SU-DHL-6 (cell line): Measurements from ENCODE around the gene PER3.

ENCODE experiments used
- H2AFZ ChIP-seq: fragments of 200-600 bp; sonication (generic); 2 replicates; pipeline ENCODE4 v1.6.1; 2014; ENCODE audit warnings: low read depth, mild to moderate bottlenecking, moderate library complexity, mixed read lengths, antibody characterized with exemption, low read length; ENCODE audit not compliant: severe bottlenecking
- H3F3A ChIP-seq: fragments of 200-600 bp; shearing (Covaris generic); 2 replicates; pipeline ENCODE4 v1.6.0; 2016; ENCODE audit warnings: antibody characterized with exemption, mild to moderate bottlenecking; ENCODE audit not compliant: insufficient read depth
- H3K27ac ChIP-seq: fragments of 200-600 bp; sonication (generic); 2 replicates; pipeline ENCODE4 v1.5.1; 2016; ENCODE audit warnings: low read depth, mild to moderate bottlenecking, low read length, moderate library complexity, mixed read lengths
- H3K27me3 ChIP-seq: fragments of 200-600 bp; sonication (generic), shearing (Covaris generic); 2 replicates; pipeline ENCODE4 v1.6.0; 2014; ENCODE audit warnings: mild to moderate bottlenecking, low read length
- H3K36me3 ChIP-seq: fragments of 200-600 bp; sonication (generic); 2 replicates; pipeline ENCODE4 v1.6.1; 2014; ENCODE audit warnings: mild to moderate bottlenecking, low read length, mixed read lengths
- H3K4me2 ChIP-seq: fragments of 300-600, 200-600 bp; shearing (Covaris generic), sonication (generic); 2 replicates; pipeline ENCODE4 v1.6.0; 2014; ENCODE audit warnings: low read length, low read depth, mild to moderate bottlenecking; ENCODE audit not compliant: poor library complexity, severe bottlenecking
- H3K4me3 ChIP-seq: fragments of 200-600 bp; sonication (generic); 2 replicates; pipeline ENCODE4 v1.5.1; 2014; ENCODE audit warnings: antibody characterized with exemption, low read length, mild to moderate bottlenecking, mixed read lengths; ENCODE audit not compliant: insufficient read depth, poor library complexity, severe bottlenecking
- H3K79me2 ChIP-seq: fragments of 200-600 bp; sonication (generic); 2 replicates; pipeline ENCODE4 v1.6.1; 2014; ENCODE audit warnings: mild to moderate bottlenecking, low read length, moderate library complexity; ENCODE audit not compliant: insufficient read depth
- H3K9ac ChIP-seq: fragments of 200-600 bp; sonication (generic); 2 replicates; pipeline ENCODE4 v1.7.0; 2014; ENCODE audit warnings: mild to moderate bottlenecking, low read length
- H3K9me2 ChIP-seq: fragments of 200-600 bp; sonication (generic); replicated peaks from 2 replicates; pipeline ENCODE4 v1.6.1; 2014; ENCODE audit warnings: low read length; ENCODE audit not compliant: insufficient read depth
- H3K9me3 ChIP-seq: fragments of 200-600 bp; sonication (generic); 2 replicates; pipeline ENCODE4 v1.6.1; 2014; ENCODE audit warnings: low read length, mixed read lengths; ENCODE audit not compliant: insufficient read depth
- H4K20me1 ChIP-seq: fragments of 200-600 bp; sonication (generic); 2 replicates; pipeline ENCODE4 v1.6.1; 2014; ENCODE audit warnings: low read depth, mild to moderate bottlenecking, antibody characterized with exemption, low read length, moderate library complexity, mixed read lengths
- CTCF ChIP-seq: fragments of 200-600 bp; sonication (generic); IDR thresholded peaks from one replicate; pipeline ENCODE4 v1.5.1; 2017; ENCODE audit warnings: antibody characterized with exemption, mild to moderate bottlenecking, low read length, moderate library complexity; ENCODE audit not compliant: insufficient read depth, poor library complexity, severe bottlenecking
- EZH2phosphoT487 ChIP-seq: fragments of 200-600 bp; sonication (generic), shearing (Covaris generic); conservative IDR thresholded peaks from 2 replicates; pipeline ENCODE4 v1.6.1; 2018; ENCODE audit warnings: mild to moderate bottlenecking, antibody characterized with exemption, low read length, moderate library complexity, mixed read lengths

Gene PER3

GRCh38 chr1:7754234-7754633, 29.9 kb upstream of the PER3 start:
- Histone ChIP-seq H3K4me2 (no peak overlapping the region), H3K79me2 (no peaks in the 10 kb centered on the region), H3K27me3 (no peaks in the 10 kb centered on the region), H3K9me3 (no peaks in the 10 kb centered on the region), H3K4me3 (no peak overlapping the region), H3F3A (no peaks in the 10 kb centered on the region), H3K9me2 (no peaks in the 10 kb centered on the region), H4K20me1 (no peaks in the 10 kb centered on the region), H3K36me3 (no peaks in the 10 kb centered on the region), H2AFZ (no peak overlapping the region), H3K27ac (no peak overlapping the region), H3K9ac (no peak overlapping the region)
- TF ChIP-seq CTCF: no peak
- TF ChIP-seq EZH2phosphoT487: no peak

- TF ChIP-seq EZH2phosphoT487 (no peak), CTCF (peak; percentile 20)
- Histone ChIP-seq H3K36me3 (no peaks in the 10 kb centered on the region), H3K27ac (no peak overlapping the region), H2AFZ (no peak overlapping the region), H3K9me3 (no peaks in the 10 kb centered on the region), H3K27me3 (no peaks in the 10 kb centered on the region), H3K9me2 (no peaks in the 10 kb centered on the region), H3F3A (no peaks in the 10 kb centered on the region), H3K4me3 (no peak overlapping the region), H4K20me1 (no peaks in the 10 kb centered on the region), H3K4me2 (no peak overlapping the region), H3K79me2 (no peaks in the 10 kb centered on the region), H3K9ac (no peak overlapping the region)
These were observed 28.6 kb upstream of the PER3 start for GRCh38 chr1:7755448-7755847.

GRCh38 chr1:7760245-7760644, 23.8 kb upstream of the PER3 start:
- H2AFZ ChIP-seq: no peak overlapping the region
- no peak overlapping the region for H3K27ac ChIP-seq
- TF ChIP-seq CTCF: no peak
- no peak for TF ChIP-seq EZH2phosphoT487
- no peaks in the 10 kb centered on the region for H3K79me2 ChIP-seq
- no peaks in the 10 kb centered on the region for H3K27me3 ChIP-seq
- H3K9me2 ChIP-seq: no peaks in the 10 kb centered on the region
- H3K36me3 ChIP-seq: no peaks in the 10 kb centered on the region
- no peak overlapping the region for H3K4me2 ChIP-seq
- H3K9me3 ChIP-seq: no peaks in the 10 kb centered on the region
- no peak overlapping the region for H3K9ac ChIP-seq
- H4K20me1 ChIP-seq: no peaks in the 10 kb centered on the region
- no peaks in the 10 kb centered on the region for H3F3A ChIP-seq
- H3K4me3 ChIP-seq: no peak overlapping the region

- no peaks in the 10 kb centered on the region for H4K20me1 ChIP-seq
- TF ChIP-seq CTCF (no peak), EZH2phosphoT487 (no peak)
- no peaks in the 10 kb centered on the region for H3K9me3 ChIP-seq
- no peak overlapping the region for H3K9ac ChIP-seq
- H3K4me2 ChIP-seq: no peak overlapping the region
- no peaks in the 10 kb centered on the region for H3F3A ChIP-seq
- H3K27me3 ChIP-seq: no peaks in the 10 kb centered on the region
- no peak overlapping the region for H3K27ac ChIP-seq
- no peak overlapping the region for H3K4me3 ChIP-seq
- no peaks in the 10 kb centered on the region for H3K9me2 ChIP-seq
- H2AFZ ChIP-seq: no peak overlapping the region
- H3K79me2 ChIP-seq: no peaks in the 10 kb centered on the region
- no peaks in the 10 kb centered on the region for H3K36me3 ChIP-seq
These were observed 23.0 kb upstream of the PER3 start for GRCh38 chr1:7761103-7761502.
